ENCODE measurements around the gene PCDHAC1.
A peak's percentile ranks its signal among the peaks of the same experiment; 100 is the strongest.

Gene PCDHAC1

GRCh38 chr5:140967226-140967893 lies 41.3 kb downstream of the PCDHAC1 start:
- DNase-seq: peak in 3 of 56 donors; percentile 38 to 64 (median 44)

DNA sequence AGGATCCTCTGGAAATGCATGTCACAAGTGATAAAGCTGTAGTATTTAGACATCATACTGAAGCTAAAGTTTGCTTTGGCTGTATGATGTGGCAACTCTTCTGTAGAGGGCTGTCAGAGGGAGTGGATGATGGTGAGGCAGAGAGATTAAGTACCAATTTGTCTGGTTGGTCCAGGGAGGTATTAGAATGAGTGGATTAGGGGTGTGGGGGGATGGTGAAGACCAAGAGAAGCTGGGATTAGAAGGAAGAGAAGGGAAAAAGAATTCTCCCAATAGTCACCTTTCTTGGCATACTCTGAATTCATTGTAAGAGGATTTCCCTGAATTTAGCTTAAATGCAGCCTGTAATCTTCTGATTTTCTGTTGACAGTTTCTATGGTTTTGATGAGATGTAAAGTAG lies 43.8 kb downstream of the PCDHAC1 start:
- DNase-seq: no peak

DNA sequence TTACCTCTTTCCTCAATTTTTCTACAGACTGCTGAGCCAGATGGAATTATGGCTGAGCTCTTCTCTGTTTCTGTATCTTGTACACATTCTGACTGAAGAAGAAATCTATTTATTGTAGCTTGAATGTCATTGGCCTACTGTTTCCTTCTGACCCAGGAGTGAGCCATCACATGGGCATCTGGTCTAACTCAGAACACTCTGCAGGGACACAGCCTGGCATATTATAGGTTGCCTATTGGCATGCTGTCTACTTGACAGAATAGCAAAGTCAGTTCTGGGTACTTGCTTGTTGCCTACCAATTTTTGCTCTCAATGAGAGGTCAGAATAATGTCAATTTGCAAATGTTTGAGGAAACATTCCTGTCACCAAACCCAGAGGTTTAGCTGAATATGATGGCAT lies 47.5 kb downstream of the PCDHAC1 start:
- DNase-seq: no peak

DNA sequence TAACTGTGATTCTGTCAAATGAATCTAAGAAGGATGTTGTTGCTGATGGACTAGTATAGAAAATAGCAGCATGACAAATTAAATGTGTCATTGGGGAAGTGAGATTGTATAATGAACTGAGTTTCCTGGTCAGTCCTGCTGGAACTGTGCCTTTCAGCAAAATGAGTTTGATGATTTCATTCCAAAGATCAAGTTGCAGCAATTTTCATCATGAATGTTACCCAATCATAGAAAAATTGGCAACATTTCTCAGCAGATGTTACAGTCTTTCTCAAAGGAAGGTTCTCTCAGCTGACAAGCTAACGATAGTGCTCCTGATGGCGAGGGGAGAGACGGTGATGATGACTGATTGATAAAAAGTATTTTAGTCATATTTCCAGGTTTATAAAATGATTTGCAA lies 50.9 kb downstream of the PCDHAC1 start:
- DNase-seq: no peak

GRCh38 chr5:140978260-140978659 lies 52.2 kb downstream of the PCDHAC1 start:
- no peak for DNase-seq

GRCh38 chr5:140978983-140979382 lies 52.9 kb downstream of the PCDHAC1 start:
- no peak for DNase-seq

All from amygdala (tissue), 56 donors.